ENCODE data around the gene NRXN3. TPM values are rescaled to one million over a fixed set of nuclear protein-coding genes. Genes with fewer than 3 reads are reported as not detected.

Gene NRXN3
- total RNA-seq, 1 donor from 2014 or later: 38.1 TPM

DNA sequence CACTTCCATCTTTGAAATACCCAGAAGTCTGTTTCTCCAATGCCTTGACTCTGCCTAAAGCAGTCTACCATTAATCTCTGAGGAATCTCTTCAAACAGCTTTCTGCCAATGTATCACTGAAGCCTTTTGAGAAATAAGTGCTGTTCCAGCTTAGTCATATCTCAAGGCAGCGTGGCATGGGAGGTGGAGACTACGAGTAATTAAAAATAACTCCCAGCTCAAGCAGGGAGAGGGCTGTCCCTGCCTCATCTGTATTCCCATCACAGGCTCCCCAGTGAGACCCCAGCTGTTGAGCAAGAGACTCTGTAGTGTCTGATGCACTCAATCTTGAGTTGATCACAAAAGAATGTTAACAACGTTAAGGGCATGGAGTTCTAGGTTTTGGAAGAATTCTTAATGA, 1340.5 kb downstream of the NRXN3 start:
- ATAC-seq: no peak
- intact Hi-C loops (cut with DNase I): no loop called here
- no peak for DNase-seq (ENCODE audit: low spot score)

DNA sequence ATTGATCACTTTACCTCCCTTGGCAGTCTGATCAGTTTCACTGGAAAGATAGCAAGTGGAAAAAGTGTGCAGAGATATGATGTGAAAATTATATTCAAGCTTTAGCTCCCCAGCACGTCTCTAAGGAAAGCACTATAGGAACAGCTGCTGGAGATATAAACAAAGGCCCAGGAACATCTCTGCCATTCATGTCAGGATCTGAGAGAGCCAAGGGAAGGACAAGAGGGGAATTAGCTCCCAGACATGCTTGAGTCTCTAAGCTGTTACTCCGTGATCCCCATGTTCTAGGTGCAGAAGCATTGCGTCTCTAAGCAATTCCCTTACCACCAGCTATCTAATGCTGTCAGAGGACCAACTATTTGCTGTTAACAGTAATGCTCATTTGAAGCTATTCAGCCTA, 1341.0 kb downstream of the NRXN3 start:
- no peak for ATAC-seq
- no peak for DNase-seq (ENCODE audit: low spot score)
- intact Hi-C loops (cut with DNase I): no loop called here

GRCh38 chr14:79513446-79513845, 1343.3 kb downstream of the NRXN3 start:
- ATAC-seq (no peak), DNase-seq (ENCODE audit: low spot score) (no peak)
- intact Hi-C loops (cut with DNase I): no loop called here

GRCh38 chr14:79514700-79515099, 1344.5 kb downstream of the NRXN3 start:
- intact Hi-C loops (cut with DNase I): no loop called here
- DNase-seq (ENCODE audit: low spot score) (no peak), ATAC-seq (no peak)

GRCh38 chr14:79515158-79515557, 1345.0 kb downstream of the NRXN3 start:
- no peak for ATAC-seq
- intact Hi-C loops (cut with DNase I): no loop called here
- DNase-seq (ENCODE audit: low spot score): no peak

DNA sequence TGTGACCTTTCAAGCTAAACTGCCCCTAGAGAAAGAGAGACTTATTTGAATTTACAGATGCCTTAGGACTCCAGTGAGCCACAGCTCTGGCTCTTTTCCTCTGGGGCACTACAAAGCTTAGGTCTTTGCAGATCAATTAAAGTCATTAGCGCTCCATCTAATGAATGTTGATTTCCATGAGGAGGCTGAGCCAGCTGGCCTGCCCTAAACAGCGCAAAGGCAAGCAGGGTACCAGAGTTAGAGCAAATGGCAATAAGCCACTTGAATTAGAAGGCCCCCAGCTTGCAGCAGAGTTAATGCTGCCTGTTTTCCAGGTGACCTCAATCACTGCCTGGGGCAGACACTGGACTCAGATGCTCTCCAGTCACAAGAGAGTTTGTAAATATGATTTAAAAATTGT, 1345.8 kb downstream of the NRXN3 start:
- DNase-seq (ENCODE audit: low spot score) (no peak), ATAC-seq (no peak)
- intact Hi-C loops (cut with DNase I): no loop called here

GRCh38 chr14:79525416-79525815, 1355.2 kb downstream of the NRXN3 start:
- intact Hi-C loops (cut with DNase I): no loop called here
- ATAC-seq (no peak), DNase-seq (ENCODE audit: low spot score) (no peak)

- intact Hi-C loops (cut with DNase I): no loop called here
- no peak for DNase-seq (ENCODE audit: low spot score)
- no peak for ATAC-seq
Observed at GRCh38 chr14:79528828-79529416, 1358.7 kb downstream of the NRXN3 start.

- ATAC-seq: no peak
- DNase-seq (ENCODE audit: low spot score): no peak
- intact Hi-C loops (cut with DNase I): no loop called here
Observed at GRCh38 chr14:79530555-79530954, 1360.4 kb downstream of the NRXN3 start.

GRCh38 chr14:79534703-79535353, 1364.7 kb downstream of the NRXN3 start:
- no peak for ATAC-seq
- no peak for DNase-seq (ENCODE audit: low spot score)
- intact Hi-C loops (cut with DNase I): no loop called here

DNA sequence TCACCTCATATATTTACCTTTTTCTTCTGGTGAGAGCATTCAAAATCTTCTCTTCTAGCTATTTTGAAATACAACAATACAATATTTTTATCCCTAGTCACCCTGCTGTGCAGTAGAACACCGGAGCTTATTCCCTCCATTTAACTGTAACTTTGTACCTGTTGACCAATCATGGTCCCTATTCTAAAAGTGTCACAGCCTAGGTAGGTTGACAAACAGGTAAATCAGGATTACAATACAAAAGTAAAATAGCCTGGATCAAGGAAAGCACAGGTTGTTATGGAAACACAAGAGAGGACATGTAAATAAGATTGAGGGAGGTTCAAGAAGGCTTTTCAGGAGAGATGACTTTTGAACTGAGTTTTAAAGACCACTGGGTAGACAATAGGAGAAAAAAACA, 1370.2 kb downstream of the NRXN3 start:
- ATAC-seq (no peak), DNase-seq (ENCODE audit: low spot score) (no peak)
- intact Hi-C loops (cut with DNase I): no loop called here

GRCh38 chr14:79542121-79542520, 1371.9 kb downstream of the NRXN3 start:
- ATAC-seq: no peak
- intact Hi-C loops (cut with DNase I): no loop called here
- DNase-seq (ENCODE audit: low spot score): no peak

DNA sequence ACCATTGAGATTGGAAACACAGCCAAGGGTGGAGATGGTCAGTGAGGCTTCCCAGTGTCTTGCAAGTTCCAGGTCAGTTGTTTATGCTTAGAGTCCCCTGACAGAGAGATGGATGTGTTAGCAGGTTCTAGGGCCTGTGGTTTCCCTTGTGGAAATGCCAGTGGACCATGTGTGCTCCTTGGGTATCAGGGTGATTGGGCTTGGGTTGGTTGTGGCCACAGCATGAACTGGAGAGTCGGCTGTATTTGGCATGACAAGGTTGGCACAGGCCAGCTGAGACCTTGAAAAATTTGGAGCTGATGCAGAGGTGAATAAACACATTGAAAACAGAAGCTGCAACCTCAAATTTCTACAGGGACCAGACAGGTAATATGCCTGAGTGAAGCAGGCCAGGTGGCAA, 1373.2 kb downstream of the NRXN3 start:
- no peak for ATAC-seq
- intact Hi-C loops (cut with DNase I): no loop called here
- no peak for DNase-seq (ENCODE audit: low spot score)

DNA sequence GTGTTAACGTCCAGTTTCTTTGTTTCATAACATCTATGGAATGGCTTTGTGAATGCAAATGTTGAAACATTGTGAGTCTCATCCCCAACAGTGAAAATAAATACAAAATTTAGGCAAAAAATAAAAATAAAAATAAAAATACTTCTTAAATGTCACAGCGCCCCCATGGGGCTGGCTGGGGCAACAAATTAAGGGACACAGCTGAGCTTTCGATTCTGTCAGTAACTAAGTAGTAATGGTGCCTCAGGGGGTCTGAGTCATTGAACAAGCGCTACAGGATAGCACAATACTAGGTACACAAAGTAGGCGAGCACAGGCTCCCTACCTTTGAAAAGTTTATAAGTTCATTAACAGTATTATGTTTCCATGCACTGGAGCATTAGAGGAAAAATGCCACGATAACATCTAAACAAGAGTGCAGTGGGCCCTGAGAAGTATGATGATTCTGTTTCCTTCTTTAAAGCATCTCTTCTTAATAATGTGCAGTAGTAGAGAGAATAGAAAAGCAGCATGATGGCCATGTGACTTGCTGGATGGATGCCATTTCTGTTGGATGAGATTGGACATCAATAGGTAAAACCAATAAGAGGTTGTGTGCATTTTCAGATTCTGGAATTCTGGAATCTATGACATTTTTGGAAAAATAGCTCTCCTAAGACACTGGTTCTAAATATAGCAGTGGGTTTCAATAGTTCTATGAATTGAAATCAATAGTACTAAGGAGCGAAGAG, 1374.0 kb downstream of the NRXN3 start:
- DNase-seq (ENCODE audit: low spot score): no peak
- intact Hi-C loops (cut with DNase I): no loop called here
- no peak for ATAC-seq

- peak; percentile 41 for ATAC-seq
- DNase-seq (ENCODE audit: low spot score): no peak
- intact Hi-C loops (cut with DNase I): no loop called here
Observed at GRCh38 chr14:79544698-79545070, 1374.5 kb downstream of the NRXN3 start.

DNA sequence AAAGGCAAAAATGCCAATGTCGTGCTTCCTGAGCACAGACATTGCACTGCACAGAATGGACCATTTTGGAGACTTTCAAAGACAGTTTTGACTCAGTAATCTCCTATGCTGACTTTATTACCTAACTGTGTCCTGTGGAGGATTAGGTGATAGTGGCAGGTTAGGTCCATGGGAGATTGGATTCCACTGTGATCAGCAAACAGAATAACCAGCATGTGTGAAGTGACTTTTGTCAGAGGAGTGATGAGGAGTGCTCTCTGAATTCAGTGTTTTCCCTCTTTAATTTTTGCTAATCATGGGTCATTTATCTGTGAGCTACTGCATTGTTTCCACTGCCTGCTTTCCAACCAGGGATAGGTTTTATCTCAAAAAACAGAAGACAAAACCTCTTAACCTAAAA, 1378.7 kb downstream of the NRXN3 start:
- intact Hi-C loops (cut with DNase I): no loop called here
- no peak for DNase-seq (ENCODE audit: low spot score)
- ATAC-seq: no peak

DNA sequence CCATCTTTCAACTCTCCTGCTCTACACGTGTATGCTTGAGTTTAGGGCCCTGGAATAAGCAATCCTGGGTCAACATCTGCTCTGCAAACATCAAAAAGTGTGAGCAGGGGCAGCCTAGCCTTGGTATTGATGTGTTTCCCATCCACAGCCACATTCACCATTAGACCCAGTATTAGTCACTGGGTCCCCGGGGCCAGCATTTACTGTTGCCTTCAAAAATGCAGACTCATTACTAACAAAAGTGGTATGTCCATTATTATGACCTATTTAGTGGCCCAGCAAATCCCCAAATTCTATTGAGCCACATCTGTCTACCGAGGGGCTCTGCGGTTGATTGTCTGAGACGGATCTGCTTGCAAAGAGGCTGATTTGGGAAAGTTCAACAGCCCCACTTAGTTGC, 1379.3 kb downstream of the NRXN3 start:
- intact Hi-C loops (cut with DNase I): no loop called here
- ATAC-seq (no peak), DNase-seq (ENCODE audit: low spot score) (no peak)

- ATAC-seq: no peak
Observed at GRCh38 chr14:79551523-79551922, 1381.3 kb downstream of the NRXN3 start.

DNA sequence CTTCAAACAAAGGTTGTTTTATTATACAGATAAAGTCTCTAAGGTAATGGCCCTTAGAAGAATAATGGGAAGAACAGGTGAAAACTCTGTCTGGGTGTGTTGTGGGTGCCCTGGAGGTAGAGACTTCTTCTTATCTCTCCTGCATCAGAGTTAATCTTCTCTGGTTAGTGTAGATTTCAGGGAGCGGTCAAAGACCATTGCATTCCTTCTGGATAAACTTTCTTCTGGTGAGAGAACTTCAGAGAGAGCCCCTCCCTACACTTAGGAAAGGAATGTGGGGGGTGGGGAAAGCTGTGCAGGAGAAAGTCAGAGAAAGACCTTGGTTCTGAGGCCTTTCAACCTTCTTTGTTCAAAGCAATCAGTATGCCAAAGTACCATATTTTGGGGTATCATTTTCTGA, 1382.6 kb downstream of the NRXN3 start:
- DNase-seq (ENCODE audit: low spot score) (no peak), ATAC-seq (no peak)
- intact Hi-C loops (cut with DNase I): no loop called here

More at GRCh38 chr14:79551523-79551922, 1381.3 kb downstream of the NRXN3 start:
- intact Hi-C loops (cut with DNase I): no loop called here
- DNase-seq (ENCODE audit: low spot score): no peak

GRCh38 chr14:79554816-79555215, 1384.6 kb downstream of the NRXN3 start:
- ATAC-seq: no peak
- intact Hi-C loops (cut with DNase I): no loop called here
- DNase-seq (ENCODE audit: low spot score): no peak

GRCh38 chr14:79555429-79555828, 1385.3 kb downstream of the NRXN3 start:
- no peak for DNase-seq (ENCODE audit: low spot score)
- no peak for ATAC-seq
- intact Hi-C loops (cut with DNase I): no loop called here

All from sciatic nerve (tissue), 2 donors.